Stimulated activated CD8-positive, alpha-beta memory T cell treated with anti-CD3 and anti-CD28 coated beads, Interleukin-12 subunit alpha, Interleukin-12 subunit beta, amount 100 ng/mL, for 24 hours (primary cell): ENCODE measurements around the gene ATRN.

Experiments used
- DNase-seq: peaks from one replicate; pipeline ENCODE4 v3.0.0-alpha.2; 2020; ENCODE audit errors: extremely low read depth

ATRN gene

DNA sequence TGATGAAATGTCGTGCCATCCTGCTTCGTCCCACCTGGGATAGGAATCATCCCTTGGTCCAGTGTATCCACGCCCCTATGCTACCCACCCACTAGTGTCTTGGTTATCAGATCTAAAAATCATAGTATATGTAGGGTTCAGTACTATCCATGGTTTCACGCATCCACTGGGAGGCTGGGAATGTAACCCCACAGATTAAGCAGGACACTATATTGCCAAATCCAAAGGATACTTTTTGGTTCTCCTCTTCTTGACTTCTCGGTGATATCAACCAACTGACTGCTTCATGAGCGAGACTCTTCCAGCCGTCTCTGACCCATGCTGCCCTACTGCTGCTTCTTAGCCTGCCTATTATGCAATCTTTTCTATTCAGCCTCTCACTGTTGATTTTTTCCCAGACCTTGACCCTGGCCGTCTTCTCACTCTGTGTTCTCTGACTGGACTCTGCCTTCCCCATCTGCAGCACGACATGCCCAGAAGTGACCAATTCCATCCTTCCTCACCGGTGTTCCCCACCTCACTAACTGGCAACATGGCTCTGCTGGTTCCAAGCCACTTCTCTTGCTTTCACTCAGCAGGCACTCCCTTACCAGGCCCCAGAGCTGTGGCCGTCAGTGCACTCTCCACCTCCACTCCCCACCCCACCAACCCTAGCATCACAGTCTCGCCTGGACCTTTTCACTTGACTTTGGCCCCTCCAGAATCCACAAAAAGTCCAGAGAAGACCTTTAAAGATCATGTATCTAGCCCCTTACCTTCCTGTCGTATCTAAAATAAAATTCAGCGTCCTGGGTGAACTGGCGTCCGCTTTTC lies 157.9 kb downstream of the ATRN start:
- no peak for DNase-seq

DNA sequence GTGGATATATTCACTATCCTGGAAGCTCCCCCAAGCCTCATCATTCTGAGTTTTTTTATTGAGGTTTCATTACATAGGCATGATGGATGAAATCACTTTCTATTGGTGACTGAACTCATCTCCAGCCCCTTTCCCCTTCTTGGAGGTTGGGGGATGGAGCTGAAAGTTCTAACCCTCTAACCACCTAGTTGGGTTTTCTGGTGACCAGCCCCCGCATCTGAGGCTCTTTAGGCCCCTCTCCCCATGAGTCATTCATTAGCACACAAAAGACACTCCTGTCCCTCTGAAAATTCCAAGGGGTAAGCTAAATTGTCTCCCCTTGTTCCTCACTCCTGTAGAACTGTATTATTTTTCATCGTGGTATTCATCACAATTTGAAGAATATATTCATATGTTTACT lies 159.1 kb downstream of the ATRN start:
- no peak for DNase-seq

DNA sequence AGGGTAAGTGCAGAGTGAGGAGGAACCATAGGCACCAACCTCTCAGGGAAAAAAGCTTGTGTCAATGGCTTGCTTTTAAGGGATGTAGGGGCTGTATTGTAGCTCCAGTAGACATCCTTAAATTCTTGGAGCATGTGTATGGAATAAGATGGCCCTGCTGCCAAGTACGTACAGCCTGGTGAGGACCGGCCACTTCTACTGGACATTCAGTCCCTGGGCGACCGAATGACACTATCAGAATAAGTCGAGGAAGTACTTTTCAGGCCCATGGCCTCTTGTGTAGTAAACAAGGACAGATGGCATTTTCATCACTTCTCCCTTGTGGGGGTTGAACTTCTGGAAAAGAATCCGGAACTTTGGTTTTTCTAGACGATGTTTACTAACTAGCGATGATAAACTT lies 159.6 kb downstream of the ATRN start:
- no peak for DNase-seq

DNA sequence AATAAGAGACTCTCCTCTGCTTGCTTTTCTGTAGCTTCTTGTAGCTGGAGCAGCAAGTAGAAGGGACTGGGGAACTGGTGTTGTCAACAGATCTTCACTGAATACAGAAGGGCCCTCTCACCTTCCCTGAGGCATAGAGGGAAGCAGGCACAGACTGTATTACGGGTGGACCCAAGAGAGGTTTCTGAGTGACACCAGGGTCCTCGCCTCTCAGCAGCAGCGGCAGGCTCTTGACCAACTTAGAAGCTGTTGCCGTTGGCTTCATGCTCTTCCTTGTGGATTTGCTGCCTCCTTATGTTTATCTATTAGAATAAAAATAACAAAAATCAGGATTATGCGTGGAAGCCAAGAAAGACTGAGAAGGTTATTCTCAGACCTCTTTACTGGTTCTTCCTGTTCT lies 160.7 kb downstream of the ATRN start:
- no peak for DNase-seq

DNA sequence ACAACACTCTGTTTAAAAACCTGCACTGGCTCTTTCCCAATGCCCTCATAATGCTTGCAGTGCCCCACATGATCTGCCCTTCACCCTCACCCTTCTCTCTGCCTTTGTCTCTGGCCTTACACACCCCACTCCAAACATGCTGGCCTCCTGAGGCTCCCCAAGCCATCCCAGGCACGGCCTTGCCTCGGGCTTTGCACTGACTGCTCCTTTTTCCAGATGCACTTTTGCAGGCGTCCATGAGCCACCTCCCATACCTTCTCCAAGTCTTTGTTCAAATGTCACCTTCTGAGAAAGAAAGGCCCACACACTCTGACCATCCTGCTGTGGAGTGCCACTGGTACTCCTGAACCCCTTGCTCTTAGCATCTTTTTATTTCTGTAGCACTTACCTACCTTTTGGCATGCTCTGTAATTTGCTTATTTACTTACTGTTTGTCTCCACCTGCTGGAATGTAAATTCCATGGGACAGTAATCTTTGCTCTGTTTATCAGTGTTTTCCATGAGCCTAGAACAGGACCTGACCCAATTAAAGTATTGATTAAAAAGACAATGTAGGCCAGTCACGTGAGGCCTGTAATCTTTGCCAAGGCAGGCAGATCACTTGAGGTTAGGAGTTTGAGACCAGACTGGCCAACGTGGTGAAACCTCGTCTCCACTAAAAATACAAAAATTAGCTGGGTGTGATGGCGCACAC lies 161.6 kb downstream of the ATRN start:
- DNase-seq, result no peak

DNA sequence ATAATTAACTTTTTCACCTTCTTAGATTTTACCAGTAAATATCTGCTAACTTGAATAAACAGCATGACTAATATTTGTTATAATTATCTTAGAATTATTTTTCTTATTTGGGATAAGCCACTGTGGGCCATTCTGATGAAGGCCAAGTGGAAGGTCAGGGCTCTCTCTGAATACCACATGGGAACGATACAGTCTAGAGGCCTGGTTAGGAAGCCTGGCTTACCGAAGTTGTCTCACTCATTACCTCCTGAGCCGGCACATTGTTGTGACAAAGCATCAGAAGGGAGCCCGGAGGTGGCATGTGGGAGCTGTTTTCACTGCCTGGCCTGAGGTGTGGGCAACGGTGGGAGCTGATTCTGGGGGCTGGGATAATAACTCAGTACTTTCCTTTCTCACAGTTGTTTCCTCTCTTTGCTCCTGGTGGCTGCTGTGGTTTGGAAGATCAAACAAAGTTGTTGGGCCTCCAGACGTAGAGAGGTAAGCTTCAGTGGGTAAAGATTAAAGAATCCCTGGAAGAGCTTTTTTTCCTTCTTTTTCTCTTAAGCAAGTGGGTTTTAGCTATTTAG lies 163.2 kb downstream of the ATRN start:
- DNase-seq, result no peak

DNA sequence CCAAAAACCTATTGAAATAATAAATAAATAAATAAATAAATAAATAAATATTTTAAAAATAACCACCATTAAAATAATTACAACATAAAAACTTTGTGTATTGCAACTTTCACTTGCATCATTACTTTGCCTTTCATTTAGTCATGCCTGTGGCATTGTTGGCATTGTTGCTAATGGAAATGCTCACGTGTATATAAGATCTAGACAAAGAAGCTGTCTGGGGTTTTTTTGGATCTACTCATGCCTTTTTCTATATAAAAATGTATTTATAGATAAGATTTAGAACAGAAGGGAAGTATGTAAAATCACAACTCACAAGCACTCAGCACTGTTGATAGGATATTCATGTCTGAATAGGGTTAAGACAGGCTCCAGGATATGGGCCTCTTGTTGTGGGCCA lies 164.5 kb downstream of the ATRN start:
- no peak for DNase-seq

DNA sequence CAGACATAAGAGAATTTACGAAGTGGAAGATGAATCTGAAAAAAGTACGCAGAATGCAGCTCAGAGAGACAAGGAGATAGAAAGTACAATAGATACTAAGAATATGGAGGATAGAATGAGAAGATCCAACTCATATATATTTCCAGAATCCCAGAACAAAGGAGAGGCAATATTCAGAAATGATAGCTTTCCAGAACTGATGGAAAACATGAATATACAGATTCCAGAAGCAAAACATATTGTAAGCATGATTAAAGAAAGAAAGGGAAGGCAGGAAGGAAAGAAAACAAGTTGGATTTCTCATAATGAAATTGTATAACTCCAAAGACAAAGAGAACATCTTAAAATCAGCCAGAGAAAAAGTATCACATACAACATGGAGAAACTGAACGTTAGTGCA lies 169.4 kb downstream of the ATRN start:
- no peak for DNase-seq

DNA sequence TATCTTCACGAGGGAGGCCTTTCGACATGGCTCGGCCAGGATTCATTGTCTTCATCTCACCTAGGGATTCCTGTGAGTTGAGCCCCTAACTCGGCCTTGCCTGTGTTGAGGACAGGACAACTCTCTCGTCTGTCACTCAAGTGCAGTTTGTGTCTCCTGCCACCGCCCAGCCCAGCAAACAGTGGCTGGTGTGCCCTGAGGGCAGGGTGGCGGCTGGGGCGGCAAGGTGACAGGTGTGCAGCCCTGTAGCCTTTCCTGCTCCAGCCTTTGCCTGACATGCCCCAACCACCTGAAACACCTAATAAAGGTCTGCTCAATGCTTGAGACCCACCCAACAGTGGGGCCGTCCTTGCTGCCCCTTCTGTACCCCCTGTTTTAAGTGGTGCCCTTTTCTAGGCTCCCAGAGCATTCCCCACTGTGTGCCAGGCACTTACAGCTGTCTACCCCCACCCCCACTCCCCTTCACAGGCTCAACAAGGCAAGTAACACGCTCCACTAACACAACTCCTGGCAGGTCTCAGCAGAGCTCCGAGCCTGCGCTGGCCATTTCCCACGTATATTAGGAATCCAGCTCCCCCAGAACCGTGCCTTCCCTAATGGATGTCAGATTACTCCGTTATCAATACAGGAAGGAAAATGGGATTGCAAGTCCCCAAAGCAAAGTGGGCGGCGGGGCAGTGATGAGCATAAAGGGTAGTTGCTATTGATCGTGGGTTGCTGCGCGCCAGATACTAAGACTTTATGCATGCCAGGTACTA lies 174.7 kb downstream of the ATRN start:
- DNase-seq, result no peak

DNA sequence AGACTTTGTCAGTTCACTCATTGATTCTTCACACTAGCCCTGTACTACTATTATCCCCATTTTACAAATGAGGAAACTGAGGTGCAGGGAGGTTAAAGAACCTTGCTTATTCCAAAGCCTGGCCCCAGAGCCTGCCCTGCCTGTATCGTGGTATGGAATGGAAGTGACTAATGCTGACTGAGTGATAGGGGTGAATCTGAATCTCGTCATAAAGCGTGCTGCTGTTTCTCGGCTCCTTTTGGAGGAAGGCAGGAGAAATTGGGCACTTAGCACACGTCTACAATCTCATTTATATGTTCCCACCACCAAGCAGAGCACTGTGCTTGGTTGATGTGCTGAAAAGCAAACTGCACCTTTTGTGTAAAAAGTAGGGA lies 175.2 kb downstream of the ATRN start:
- DNase-seq, result no peak

DNA sequence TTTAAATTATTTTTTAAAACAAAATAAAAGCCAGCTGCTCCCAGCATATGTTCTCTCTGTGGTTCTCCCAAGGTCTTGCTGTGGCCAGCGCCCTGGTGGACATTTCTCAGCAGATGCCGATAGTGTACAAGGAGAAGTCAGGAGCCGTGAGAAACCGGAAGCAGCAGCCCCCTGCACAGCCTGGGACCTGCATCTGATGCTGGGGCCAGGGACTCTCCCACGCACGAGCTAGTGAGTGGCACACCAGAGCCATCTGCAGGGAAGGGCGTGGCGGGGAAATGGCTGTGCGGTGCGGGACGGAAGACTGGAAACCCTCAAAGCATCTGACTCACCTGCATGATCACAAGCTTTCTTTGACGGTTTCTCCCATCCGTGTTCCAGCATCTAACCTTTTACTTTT lies 175.8 kb downstream of the ATRN start:
- DNase-seq, result no peak

DNA sequence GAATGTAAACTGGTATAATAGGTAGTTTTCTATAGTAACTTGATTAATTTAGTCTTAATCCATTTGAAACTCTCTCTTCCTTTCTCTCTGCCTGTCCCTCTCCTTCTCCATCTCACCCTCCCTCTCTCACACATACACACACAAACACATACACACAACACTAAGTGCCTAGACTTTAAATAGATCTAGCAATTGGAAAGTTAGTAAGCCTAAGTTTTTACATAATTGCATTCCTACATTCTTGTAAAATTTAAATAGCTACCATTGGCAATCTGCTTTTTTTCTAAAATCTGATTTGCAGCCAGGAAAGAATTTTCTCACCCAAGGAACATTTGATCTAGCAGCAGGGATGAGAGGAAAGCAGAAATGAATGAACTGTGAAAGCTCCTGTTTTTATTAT lies 176.7 kb downstream of the ATRN start:
- DNase-seq, result no peak

DNA sequence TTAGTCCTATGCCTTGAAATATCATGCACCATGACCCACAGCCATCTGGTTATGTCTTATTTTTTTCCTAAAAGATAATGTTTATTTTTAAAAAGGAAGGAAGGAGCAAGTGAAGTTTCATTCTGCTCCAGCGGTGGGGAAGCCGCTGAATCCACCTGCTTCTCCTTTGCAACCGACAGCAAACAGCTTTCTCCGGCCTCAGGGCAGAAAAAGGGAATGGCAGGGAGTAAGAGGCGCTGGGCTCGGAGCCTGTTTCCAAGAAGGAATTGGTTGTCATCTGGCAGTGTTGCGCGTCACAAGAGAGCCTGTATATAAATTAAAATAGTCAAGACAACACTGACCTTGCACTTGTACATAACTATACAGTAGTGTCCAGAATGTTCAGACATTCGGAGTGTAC lies 178.1 kb downstream of the ATRN start:
- DNase-seq, result no peak

DNA sequence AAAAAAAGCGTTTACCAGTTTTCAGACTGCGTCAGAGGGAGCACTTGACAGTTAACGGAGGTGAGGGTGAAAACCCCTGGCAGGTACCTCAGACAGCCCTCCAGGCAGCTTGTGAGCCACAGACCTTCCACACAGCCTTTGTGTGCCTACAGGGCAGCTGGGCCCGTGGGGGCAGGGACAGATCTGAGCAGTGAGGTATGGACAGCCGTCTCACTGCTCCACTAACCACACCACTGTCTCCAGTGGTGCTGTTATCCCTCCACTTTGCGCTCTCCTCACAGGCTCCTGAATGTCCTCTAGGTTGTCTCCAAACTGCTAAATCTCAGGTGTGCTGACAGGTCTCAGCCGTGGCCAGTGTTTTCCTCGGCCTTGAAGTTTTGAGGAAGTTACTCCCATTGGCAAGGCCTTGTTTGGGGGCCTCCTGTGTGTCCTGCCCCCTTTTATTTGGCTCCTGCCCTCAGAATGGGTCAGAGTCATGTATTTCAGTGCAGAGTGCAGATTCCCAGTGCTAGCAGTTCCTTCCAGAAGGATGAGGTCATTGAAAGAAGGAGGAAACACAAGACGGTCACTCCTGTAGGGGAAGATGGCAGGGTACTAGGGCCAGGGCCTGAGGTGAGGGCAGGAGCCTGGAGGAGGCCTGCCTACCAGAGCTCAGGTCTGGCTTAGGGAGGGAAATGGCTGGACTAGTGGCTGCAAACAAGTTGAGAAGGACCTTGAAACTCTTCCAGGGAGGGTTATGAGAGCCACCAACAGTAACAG lies 180.6 kb downstream of the ATRN start:
- no peak for DNase-seq

DNA sequence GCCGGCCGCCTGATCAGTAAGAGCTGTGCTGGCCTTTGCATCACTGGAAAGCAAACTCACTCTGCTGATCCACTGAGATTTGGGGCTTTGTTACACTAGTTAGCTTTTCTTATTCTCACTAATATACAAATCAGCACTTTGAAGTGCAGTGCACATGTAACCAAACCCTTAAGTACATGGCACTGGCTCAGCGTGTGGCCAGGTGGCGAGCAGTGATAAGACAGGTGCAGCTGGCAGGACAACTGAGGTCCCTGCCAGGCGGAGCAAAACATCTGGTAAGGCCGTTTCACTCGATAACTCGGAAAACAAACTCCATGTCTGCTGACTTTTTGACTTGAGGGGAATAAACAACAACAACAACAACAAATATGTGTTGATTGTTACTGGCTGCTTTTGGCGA lies 181.4 kb downstream of the ATRN start:
- no peak for DNase-seq

DNA sequence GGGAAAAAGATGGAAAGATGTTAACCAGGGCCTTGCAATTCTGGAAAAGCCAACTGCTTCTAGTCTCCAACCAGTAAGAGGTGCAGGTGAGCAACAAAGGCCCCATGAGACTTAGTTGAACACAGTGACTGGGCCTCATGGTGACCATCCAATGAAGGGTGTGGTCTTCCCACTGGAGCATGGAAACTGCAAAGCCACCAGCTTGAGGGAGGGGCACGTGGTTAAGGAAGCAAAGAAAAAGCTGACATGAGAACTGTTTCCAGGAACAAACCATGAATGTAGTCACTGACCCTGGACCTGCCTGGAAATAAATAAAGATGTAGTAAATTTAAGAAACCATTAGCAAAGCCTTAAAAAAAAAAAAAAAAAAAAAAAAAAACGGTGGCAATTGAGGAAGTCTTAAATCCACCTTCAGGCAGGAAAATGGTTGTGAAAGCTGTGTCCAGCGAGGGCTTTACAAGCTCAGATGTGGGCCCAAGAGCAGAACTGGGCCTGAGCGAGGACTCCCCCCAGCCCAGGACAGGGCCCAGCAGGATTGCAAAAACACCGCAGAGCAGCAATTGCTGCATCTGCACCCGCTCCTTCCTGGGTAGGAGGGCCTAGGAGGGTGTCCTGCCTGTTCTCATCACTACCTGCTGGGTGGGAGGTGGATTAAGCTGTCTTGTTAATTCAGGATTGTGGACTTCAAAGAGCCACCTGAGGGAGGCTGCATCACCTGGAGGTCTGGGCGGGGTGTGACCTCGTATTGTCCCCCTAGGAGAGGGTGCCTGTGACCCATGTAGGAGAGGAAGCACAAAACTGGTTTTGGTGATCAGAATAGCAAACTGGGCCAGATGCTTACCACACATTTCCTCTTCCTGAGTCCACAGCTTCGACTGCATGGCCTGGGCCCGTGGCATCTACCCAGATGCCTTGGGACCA lies 182.1 kb downstream of the ATRN start:
- DNase-seq, result no peak

DNA sequence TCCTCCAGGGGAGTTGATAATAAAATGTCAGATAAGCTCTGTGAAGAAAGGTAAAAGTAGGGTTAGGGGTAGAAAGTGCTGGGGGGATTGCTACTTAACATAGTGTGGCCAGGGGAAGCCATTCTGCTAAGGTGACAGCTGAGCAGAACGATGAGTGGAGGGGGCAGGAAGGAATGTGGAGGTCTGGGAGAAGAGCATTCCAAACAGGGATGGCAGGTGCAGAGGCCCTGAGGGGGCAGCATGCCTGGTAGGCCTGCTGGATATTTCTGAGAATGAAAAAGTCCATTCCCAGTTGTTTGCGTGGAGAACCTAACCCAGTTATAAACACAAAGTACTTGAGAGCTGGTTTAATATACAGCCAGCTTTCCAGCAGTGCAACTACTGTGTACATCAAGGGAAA lies 183.1 kb downstream of the ATRN start:
- no peak for DNase-seq

DNA sequence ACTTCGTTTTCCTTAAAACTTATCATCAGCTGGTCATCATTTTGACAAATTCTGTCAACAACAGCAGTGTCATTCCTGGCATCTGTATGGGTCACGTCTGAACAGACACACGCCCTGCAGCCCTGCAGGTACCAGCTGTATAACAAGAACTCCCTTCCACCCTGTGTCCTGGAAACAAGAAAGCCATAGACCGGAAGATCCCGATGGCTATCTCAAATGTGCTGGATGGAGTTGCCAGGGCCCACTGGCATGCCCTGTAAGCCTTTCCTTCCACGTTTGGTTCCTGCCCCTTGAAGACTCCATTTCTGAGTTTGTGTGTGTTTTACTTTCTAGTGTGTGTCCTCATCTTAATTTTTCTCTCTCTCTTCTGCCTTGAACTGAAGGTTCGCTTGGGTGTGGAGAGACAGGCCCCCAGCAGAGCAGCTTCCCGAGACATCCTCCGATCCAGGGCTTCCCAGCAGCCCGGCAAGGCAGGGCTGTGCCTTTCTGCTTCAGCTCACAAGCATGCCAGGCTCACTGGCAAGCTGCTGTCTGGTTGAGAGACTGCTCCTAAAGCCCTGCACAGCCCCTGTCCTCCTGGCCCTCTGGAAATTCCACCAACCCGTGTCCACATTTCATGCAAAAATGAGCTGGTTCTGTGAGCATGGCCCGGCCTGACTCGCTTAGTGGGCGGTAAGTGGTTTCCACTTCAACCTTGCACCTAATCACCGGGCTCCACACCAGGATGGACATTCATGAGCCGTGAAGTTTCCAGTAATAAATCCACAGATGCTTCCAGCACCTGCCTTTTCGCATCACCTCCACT lies 183.7 kb downstream of the ATRN start:
- DNase-seq, result no peak

DNA sequence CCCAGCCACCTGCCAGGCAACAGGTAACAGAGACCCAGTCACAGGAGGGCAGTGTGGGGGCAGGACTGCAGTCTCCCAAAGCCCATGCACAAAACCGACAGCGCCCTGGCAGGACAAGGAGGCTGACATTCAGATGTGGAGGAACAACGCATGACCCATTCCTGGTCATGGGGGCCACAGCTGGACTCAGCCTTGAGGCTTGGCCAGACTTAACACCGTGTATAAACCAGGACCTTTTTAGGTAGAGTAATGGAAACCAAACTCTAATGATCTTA lies 184.2 kb downstream of the ATRN start:
- DNase-seq, result no peak
